ENCODE data around the gene TULP1.
A peak's percentile ranks its signal among the peaks of the same experiment; 100 is the strongest.

Gene TULP1

DNA sequence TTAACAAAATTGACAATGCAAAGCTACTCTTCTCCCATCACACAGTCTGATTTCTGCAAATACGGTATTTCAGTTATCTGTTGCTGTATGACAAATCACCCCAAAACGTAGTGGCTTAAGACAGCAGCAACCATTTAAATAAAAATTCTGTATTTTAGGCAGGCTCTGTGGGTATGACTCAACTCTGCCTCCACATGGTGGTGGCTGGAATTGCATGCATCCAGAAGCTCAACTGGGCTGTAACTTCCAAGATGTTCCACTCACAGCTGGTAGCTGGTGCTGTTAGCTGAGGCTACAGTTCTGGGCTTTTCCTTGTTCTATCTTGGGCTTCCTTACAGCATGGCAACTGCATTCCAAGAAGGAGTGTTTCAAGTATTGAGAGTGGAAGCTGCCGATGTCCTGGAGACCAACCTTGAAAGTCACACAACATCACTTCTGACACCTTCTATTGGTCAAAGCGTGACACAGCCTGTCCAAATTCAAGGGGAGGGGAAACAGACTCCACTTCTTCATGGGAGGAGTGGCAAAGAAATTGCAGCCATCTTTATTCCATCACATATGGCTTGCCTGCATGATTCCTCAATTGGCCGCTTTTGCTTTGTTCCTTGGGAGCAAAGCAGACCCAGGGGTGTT, 39.7 kb upstream of the TULP1 start:
- TF ChIP-seq, protein P1, sequence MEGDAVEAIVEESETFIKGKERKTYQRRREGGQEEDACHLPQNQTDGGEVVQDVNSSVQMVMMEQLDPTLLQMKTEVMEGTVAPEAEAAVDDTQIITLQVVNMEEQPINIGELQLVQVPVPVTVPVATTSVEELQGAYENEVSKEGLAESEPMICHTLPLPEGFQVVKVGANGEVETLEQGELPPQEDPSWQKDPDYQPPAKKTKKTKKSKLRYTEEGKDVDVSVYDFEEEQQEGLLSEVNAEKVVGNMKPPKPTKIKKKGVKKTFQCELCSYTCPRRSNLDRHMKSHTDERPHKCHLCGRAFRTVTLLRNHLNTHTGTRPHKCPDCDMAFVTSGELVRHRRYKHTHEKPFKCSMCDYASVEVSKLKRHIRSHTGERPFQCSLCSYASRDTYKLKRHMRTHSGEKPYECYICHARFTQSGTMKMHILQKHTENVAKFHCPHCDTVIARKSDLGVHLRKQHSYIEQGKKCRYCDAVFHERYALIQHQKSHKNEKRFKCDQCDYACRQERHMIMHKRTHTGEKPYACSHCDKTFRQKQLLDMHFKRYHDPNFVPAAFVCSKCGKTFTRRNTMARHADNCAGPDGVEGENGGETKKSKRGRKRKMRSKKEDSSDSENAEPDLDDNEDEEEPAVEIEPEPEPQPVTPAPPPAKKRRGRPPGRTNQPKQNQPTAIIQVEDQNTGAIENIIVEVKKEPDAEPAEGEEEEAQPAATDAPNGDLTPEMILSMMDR (IDR thresholded peaks at IDR 0.05; ENCODE audit: low read length, missing control alignments): peak; percentile 92
- DNase-seq (ENCODE audit: low read depth): peak; percentile 63
- no peak overlapping the region for H3K4me3 ChIP-seq (replicated peaks; ENCODE audit: low read depth, low read length)

DNA sequence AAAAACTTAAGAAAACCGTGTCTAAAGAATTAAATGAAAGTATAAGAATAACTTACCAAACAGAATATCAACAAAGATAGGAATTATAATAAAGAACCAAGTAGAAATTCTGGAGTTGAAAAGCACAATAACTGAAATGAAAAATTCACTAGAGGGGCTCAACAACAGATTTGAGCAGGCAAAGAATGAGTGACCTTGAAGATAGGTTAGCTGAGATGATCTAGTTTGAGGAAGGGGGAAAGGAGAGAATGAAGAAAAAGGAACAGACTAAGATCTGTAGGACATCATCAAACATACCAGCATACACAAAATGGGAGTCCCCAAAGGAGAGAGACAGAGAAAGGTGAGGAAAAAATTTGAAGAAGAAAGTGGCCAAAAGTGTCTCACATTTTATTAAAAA, 37.7 kb upstream of the TULP1 start:
- TF ChIP-seq, protein P1 (IDR thresholded peaks at IDR 0.05; ENCODE audit: low read length, missing control alignments): no peak
- DNase-seq (ENCODE audit: low read depth): no peak
- H3K4me3 ChIP-seq (replicated peaks; ENCODE audit: low read depth, low read length): no peak overlapping the region

DNA sequence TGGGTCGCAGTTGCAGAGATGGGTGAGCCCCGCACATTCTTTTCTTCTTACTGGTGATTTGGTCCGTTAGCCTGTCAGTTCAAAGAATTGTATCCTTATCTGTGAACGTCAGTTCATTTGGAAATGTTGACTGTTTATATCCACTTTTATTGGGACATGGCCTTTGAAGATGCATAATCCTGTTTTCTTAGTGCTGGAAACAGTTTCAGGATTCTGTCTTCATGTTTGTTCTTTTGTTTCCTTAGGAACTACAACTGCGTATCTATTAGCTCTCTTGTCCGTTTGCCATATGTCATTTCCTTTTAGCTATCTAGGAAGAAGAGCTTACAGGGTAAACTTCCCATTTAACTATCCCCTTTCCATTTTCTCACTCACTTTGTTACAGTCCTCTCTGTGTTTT, 35.0 kb upstream of the TULP1 start:
- peak; percentile 52 for DNase-seq (ENCODE audit: low read depth)
- TF ChIP-seq, protein P1 (IDR thresholded peaks at IDR 0.05; ENCODE audit: low read length, missing control alignments): no peak
- no peak overlapping the region for H3K4me3 ChIP-seq (replicated peaks; ENCODE audit: low read depth, low read length)

DNA sequence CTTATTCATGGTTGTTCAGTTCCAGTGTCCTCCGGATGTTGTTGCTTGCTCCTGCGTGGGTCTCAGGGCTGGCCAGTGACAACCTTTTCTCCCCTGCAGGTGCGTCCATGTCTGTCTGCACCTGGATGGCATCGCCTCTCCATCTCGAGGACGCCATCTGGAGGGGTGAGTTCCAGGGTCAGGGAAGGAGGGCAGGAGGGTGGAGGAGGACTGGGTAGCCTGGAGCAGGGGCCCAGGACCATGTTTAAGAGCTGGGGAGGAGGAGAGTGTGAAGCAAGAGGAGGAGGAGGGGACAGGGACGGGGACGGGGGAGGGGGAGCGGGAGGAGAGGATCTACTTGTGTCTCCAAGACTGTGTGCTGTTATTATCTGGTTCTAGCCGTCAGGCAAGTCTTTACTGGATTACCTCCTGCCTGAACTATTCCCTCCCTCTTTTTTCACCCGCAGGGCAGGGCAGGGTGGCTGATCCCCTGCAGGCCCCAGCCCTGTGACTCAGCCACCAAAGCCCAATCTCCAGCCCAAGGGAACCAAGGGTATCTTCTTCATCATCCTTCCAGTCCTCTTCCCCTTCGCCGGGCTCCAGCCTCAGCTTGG, 32.2 kb upstream of the TULP1 start:
- TF ChIP-seq, protein P1 (IDR thresholded peaks at IDR 0.05; ENCODE audit: low read length, missing control alignments): no peak
- no peak for DNase-seq (ENCODE audit: low read depth)
- H3K4me3 ChIP-seq (replicated peaks; ENCODE audit: low read depth, low read length): no peak overlapping the region

DNA sequence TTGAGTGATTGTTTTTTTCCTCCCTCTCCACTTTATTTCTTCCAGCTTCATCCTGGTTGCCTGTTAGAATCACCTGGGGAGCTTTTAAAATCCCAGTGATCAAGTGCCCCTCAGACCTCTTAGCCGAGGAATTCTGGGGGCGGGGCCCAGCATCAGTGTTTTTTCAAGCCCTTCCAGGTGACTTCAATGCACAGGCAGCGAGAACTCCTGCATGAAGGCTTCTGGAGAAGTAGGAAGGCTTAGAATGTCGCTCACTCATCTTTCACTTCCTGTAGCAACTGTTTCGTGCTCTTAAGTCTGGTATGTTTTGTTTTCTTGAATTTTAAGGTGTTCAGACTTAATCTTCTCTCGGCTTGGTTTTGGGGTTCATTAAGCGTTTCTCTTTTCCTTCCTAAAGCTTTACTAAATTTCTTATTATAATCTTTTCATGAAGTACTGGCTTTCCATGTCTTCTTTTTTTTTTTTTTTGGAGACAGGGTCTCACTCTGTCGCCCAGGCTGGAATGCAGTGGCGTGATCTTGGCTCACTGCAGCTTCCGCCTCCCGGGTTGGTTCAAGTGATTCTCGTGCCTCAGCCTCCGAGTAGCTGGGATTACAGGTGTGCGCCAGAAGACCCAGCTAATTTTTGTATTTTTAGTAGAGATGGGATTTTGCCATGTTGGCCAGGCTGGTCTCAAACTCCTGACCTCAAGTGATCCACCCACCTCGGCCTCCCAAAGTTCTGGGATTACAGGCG, 30.9 kb upstream of the TULP1 start:
- no peak overlapping the region for H3K4me3 ChIP-seq (replicated peaks; ENCODE audit: low read depth, low read length)
- TF ChIP-seq, protein P1 (IDR thresholded peaks at IDR 0.05; ENCODE audit: low read length, missing control alignments): no peak
- DNase-seq (ENCODE audit: low read depth): no peak

DNA sequence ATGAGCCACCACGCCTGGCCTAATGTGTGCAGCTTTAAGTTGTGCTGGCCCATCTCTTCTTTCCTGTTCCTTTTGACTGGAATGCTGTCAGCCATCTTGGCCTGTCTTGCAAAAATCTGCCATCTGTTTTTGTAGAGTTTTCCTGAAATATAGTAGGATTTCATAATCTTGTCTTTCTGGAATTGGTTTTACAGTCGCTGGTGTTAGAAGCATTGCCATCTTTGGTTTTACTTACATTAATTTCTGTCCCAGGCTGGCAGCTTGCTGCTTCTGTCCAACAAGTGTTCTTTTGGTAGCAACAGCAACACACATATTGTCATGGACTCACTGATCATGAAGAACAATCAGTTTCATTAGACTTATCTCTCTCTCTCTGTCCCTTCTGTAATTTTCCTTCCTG, 29.1 kb upstream of the TULP1 start:
- DNase-seq (ENCODE audit: low read depth): no peak
- TF ChIP-seq, protein P1 (IDR thresholded peaks at IDR 0.05; ENCODE audit: low read length, missing control alignments): no peak
- H3K4me3 ChIP-seq (replicated peaks; ENCODE audit: low read depth, low read length): no peak overlapping the region

All from fibroblast of pulmonary artery (primary cell).